HG03095 (cell line): ENCODE results near the gene IGF2BP1.
"Not testable (repeated sequence)": the region's sequence is repeated elsewhere in the genome, so short reads cannot be mapped to it uniquely, and the experiment has no call there.

Experiments
- ATAC-seq: cut with Tn5 transposase; IDR thresholded peaks from one replicate; pipeline ENCODE4 v1.9.1; 2021; ENCODE audit warnings: moderate library complexity; ENCODE audit not compliant: unreplicated experiment

IGF2BP1 gene

DNA sequence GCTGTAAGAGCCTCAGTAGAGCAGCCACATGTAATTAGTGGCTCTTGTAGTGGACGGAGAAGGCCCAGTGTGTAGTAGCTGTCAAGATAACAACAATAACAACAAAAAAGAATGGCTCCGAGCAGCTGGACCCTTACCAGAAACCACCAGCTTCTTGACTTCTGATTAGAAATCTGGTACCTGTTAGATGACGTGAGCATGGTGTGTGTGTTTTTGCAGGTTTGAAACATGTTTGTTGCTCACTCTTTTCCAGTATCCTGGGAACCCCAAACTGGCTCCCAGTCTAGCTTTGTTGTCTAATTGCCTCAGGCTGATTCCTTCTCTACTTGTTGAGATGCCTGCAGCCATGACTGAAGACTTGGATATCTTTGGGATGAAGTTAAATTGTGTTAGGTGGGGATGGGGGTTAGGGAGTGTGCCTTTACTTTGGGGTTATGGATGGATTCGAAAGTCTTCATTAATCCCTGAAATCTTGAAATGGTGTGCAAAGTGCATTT lies 21.0 kb downstream of the IGF2BP1 start:
- ATAC-seq, result no peak

DNA sequence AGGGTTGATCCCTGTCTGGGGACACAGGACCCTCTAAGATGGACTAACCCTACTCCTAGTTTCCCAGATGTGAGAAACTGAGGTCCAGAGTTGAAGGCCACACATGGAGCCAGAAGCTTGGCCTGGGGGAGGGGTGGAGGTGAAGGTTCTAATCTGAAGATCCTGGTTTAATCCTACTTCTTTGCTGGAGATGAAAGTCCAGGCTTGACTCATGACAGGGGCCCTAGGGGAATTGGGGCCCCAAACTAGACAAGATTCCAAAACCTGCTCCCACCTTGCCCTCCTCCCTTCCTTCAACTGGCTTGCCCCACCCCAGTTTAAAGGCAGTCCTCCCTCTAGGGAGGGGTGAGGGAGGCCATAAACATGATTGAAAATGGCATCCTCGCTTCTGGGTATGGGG lies 21.6 kb downstream of the IGF2BP1 start:
- ATAC-seq, result no peak

DNA sequence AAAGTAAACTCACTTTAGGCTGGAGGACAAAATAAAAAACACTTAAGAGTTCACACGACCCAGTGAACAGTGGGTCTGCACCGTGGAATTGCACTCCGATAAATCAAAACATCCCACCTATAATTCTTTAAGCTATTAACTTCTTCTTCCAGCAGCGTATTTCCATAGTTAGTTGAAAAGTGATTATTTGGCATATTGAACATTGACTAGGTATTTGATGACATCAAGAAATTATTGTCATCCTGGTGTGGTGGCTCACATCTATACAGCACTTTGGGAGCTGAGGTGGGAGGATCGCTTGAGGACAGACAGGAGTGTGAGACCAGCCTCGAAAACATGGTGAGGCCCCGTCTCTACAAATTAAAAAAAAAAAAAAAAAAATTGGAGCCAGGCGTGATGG lies 23.4 kb downstream of the IGF2BP1 start:
- ATAC-seq, result no peak

DNA sequence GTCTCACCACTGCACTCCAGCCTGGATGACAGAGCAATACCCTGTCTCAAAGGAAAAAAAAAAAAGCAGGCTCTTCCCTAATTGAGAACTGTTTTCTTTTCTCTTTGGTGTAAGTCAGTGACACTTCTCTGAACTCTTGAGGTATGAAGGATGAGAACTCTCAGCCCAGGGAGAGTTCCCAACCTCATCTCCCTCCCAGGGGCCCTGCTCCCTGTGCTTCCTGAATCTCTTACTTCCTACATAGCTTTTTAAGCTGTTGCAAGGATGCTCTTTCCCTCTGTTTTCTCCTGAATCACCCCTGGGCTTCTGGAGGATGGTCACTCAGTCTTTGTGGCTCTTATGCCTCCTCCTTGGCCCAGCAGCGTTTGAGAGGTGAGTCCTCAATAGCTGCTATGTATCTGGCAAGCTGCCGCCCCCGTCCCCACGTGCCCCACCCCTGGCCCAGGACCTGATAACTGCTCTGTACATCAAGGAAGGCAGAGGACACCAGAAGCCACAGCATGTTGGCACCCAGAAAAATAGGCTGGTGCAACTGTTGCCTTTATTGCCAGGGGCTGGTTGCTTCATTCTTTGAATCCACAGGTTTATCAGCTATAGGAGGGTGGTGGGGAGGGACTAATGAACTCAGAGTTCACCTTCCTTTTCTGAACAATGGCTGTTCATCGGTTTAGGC lies 24.0 kb downstream of the IGF2BP1 start:
- ATAC-seq, result no peak

DNA sequence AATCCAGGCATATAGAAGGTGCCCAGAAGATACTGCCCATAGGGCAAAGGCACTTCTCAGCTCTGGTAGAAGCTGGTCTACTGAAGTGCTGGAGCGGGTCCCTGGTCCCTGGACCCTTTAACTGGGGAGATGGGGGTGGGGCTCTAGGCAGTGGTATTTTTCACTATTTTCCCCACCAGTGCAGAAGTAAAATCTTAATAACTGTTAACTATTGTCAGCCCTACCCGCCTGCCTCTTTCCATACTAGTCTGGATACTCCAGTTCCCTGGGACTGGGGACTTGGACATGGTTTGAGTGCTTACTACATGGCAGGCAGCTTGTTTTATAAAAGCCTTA lies 24.6 kb downstream of the IGF2BP1 start:
- ATAC-seq, result no peak

DNA sequence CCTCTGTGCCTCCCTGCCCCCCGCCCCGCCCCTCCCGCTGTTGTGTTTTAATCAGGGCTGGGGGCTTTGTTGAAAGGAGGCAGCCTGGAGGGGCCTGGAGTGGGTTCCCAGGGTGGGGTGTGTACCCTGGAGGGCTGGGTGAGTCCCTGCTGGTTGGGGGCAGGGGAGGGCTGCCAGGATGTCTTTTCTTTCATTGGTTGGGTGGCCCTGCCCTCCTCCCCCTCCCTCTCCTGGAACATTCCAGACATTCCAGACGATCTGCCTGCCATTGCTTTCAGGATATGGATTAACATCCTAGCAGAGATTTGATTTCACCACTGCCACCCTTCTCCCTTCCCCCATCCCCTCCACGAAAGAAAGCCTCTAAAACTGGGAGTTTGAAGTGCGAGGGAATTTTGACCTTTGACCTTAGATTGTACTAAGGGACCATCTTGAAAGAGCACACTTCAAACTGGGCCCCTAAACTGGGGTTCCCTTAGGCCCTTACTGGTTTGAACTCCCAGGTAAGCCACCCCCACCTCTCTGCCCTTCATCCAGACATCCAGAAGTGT lies 25.3 kb downstream of the IGF2BP1 start:
- ATAC-seq, result no peak

DNA sequence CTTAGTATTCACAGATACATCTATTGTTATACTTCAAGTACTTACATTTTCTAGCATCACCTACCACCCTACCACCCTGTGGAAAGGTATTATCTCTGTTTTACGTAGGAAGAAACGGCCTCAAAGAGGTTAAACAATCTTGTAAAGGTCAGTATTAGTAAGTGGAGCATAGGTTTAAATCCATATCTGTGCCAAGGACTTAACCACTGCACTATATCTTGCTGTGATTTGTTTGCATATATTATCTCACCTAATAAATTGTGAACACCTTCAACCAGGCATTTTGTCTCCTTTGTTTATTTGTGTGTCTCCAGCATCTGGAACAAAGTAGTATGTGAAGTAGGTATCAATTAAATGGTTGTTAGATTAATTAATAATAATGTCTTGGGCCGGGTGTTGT lies 27.3 kb downstream of the IGF2BP1 start:
- ATAC-seq, result no peak

DNA sequence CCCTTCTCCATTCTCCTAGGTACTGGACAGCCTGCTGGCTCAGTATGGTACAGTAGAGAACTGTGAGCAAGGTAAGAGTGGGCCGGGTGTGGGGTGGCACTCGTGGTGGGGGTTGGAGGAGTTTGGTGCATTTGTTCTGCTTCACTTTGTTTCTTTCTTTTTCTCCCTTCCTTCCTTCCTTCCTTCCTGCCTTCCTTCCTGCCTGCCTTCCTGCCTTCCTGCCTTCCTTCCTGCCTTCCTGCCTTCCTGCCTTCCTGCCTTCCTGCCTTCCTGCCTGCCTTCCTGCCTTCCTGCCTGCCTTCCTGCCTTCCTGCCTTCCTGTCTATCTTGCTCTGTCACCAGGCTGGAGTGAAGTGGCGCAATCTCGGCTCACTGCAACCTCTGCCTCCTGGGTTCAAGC lies 29.3 kb downstream of the IGF2BP1 start:
- not testable (repeated sequence) for ATAC-seq

DNA sequence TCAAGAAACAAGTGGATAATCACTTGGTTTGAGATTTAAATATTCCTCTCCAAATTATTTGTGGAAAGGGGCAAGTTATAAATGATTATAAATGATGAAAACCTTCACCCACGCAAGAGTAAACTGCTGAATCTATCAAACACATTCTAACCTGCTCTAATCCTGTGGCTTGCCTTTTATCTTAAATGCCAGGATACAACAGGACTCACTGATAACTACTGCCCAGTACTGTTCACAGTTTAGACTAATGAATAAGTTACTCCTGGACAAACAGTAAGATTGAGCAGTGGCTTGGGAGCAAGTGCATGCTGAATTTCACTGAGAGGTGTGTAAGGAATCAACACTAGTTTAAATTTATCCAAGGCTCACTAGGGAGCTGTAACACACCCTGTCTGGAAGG lies 31.1 kb downstream of the IGF2BP1 start:
- no peak for ATAC-seq

DNA sequence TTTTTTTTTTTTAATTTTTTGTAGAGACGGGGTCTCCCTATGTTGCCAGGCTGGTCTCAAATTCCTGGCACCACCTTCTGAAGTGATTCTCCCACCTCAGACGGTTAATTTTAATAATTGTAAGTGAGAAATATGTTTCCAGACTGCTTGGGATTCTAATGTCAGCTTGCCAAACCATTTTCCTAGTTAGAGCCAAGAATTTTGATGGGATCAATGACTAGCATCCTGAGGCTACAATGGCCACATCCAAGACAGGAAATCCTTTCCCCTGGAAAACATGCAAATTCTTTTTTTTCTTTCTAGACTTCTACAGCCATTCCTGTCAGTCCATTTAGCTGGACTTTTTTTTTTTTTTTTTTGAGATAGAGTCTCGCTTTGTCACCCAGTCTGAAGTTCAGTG lies 32.6 kb downstream of the IGF2BP1 start:
- no peak for ATAC-seq

DNA sequence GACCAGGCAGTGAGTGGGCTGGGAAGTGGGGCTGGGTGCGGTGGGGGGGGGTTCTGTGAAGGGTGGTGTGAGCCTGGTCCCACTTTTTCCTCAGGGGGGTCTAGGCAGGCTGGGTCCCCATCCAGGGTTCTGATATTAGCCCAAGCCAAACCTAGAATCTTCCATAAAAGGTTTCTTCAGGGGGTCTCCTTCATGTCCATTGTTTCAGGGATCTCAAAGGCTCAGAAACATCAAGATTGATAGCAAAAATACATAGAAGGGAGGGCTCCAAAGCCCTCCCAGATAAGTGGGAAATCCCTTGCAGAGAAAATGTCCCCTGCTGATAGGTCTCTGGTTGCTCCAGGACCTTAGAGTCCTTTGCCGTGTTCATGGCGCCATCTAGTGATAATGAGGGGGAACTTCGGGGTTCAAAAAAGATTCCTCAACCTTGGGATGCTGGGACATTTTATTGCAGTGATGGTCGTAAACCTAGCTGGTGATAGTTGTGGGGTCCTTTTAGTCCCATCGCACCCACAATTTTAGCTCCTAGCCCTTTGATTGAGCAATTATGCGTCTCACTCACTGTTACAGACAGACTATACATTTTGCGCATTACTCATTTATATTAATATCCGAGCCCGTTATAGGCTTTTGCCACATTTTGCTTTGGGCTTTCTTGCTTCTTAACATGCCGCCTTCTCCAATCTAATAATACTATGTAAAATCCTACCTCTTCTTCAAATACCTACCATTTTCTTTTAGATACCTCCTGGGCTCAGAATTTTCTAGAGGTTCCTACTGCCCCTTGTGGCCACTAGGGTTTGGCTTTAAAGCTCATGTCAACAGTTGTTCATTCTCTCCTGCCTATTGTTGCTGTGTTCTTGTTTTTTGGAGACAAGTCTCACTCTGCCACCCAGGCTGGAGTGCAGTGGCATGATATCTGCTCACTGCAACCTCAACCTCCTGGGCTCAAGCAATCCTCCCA lies 35.1 kb downstream of the IGF2BP1 start:
- no peak for ATAC-seq

DNA sequence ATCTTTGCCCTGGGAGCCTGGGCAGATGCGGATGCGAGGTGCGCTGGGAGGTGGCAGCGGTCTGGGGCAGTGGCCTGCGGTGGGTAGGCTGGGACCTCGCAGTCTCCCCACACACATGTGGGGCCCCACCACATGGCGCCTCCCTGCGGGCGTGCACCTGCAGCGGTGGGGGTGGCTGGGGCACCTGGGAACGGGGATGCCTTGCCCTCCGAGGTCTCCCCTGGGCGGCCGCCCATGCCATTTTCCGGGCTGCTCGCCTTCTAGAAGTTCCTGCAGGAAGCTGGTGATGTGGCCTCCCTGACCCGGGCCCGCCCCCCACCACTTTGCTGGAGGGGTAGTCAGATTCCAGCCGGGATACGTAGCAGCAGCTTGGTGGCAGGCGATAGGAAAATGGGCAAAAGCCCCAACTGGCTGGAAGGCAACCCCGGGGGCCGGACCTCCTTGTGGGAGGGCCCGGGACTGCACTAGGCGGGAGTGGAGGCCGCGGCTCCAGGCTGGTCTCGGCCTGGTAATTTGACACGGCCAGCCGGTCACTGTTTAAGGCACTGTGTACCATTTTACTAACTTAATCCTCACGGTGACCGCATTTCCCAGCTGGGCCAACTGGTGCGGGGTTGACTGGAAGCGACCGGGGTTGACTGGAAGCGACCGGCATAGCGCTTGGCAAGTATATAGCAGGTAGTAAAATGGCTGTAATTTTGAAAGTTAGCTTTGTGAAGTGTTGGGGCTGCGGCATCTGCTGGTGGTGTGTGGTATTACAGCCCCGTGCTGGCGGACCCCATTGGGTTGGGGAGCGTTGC lies 38.5 kb downstream of the IGF2BP1 start:
- no peak for ATAC-seq

DNA sequence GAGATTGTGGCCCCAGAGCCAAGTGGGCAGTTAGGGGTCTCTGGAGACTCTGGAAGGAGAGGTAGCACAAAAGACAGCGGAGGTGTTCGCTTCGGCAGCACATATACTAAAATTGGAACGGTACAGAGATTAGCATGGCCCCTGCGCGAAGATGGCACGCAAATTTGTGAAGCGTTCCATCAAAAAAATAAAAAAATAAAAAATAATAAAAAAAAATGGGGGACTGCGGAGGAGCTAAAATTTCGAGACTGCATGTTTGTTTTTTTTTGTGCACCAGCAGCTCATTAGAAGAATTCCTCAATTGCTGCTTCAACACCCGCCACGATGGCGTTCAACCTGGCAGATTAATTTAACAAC lies 39.1 kb downstream of the IGF2BP1 start:
- no peak for ATAC-seq

DNA sequence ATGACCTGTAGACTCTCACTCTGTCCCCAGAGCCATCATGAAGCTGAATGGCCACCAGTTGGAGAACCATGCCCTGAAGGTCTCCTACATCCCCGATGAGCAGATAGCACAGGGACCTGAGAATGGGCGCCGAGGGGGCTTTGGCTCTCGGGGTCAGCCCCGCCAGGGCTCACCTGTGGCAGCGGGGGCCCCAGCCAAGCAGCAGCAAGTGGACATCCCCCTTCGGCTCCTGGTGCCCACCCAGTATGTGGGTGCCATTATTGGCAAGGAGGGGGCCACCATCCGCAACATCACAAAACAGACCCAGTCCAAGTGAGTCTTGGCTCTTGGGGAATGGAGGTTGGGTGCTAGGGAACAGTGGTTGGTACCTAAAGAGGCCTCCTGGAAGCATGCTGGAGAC lies 41.0 kb downstream of the IGF2BP1 start:
- ATAC-seq, result no peak

DNA sequence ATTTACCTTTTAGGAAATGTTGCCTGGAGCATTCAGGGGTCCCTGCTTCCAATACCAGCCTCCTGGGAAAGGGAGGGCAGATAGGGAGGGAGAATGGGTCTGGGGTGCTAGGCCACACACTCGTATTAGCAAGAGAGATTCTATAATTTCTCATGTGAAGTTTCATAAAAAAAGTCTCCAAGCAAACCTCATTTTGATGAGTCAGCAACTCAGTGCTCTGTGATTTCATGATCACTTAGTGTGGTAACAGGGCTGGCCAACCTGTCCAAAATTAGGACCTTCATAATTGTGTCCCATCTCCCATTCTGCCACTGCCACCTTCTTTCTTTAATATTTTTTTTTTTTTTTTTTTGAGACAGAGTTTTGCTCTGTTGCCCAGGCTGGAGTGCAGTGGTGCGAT lies 41.4 kb downstream of the IGF2BP1 start:
- ATAC-seq, result no peak

DNA sequence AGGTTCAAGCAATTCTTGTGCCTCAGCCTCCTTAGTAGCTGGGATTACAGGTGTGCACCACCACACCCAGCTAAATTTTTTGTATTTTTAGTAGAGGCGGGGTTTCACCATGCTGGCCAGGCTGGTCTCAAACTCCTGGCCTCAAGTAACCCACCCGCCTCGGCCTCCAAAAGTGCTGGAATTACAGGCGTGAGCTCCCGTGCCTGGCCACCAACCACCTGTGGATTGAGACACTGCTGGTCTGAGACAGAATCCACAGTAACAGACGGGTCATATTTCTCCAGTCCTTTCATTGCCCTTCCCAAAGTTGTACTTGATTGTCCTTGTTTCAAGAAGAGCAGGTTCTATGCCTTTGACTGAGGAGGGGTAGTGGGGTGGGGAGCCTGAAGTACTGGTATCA lies 42.3 kb downstream of the IGF2BP1 start:
- ATAC-seq, result not testable (repeated sequence)

DNA sequence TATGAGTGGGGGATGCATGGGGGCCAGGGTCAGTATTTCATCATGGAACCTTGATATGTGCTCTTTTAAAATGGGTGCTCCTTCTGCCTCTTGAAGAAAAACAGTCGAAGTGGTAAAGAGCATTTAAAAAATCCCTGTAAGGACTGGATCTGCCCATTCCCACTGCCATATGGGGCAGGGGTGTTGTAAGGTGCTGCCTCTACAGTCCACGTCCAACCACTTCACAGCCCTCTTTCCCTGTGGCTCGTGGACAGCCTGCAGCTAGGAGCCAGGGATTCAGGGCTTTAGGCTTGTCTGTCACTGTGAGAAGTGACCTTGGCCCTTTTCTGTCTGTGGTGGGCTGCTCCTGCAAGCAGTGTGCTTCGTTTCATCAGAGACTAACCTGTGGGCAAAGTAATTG lies 44.3 kb downstream of the IGF2BP1 start:
- ATAC-seq, result no peak

DNA sequence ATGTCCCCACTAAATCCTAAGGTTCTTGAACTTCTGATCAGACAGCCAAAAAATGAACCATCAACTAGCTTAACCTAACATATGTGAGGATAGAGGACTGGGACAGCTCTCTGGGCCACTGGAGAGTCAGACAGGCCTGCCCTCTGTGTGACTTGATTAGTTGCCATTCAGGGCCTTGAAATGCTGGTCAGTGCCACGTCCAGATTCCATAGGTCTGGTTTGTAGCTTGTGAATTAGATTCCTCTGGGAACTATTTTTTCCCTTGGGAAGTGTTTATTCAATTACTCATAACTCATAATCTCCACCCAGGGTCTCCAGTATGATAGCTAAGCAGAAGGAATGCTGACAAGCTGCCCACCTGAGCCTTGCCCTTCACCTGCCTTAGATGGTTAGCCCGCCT lies 48.2 kb downstream of the IGF2BP1 start:
- ATAC-seq, result no peak

DNA sequence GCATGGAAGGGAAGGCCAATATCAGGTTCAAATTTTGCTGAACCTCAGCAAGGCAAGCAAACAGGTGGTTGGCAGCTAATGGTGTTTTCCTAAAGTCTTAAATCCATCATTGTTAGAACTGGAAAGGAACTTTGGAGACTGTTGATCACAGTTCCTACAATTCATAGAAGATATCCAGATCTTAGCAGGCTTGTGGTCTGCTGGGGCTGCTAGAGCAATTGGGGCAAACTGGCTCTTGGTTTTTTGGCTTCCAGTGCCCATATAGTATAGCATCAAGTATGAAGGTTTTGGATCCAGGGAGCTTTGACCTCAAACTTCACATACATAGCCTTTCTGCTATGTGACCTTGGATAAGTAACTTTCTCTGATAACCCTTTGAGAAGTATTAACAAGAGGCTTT lies 49.7 kb downstream of the IGF2BP1 start:
- no peak for ATAC-seq

DNA sequence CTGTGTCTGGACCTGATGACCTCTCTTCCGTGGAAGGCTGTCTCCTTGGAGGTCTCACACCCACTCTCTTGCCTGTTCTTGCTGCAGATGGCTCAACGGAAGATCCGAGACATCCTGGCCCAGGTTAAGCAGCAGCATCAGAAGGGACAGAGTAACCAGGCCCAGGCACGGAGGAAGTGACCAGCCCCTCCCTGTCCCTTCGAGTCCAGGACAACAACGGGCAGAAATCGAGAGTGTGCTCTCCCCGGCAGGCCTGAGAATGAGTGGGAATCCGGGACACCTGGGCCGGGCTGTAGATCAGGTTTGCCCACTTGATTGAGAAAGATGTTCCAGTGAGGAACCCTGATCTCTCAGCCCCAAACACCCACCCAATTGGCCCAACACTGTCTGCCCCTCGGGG lies 52.1 kb downstream of the IGF2BP1 start:
- no peak for ATAC-seq

DNA sequence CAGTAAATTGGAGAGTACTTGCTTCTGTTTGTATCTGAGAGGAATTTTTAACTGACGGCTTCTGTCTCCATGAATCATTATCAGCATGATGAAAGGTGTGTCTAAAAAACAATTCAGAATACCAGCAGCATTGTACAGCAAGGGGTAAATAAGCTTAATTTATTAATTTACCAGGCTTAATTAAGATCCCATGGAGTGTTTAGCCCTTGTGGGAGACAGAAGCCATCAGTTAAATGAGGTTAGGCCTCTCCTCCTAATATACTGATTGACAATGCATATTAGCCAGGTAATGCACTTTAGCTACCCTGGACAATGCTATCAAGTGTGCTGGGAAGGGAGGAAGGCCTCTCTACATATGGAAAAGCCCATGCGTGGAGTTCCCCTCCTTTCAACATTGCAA lies 53.4 kb downstream of the IGF2BP1 start:
- ATAC-seq, result no peak
